GM21619 (cell line): ENCODE data around the gene ATM.

ENCODE experiments used
- ATAC-seq: cut with Tn5 transposase; IDR thresholded peaks from one replicate; pipeline ENCODE4 v1.9.1; 2021; ENCODE audit not compliant: unreplicated experiment

ATM gene, protein sequence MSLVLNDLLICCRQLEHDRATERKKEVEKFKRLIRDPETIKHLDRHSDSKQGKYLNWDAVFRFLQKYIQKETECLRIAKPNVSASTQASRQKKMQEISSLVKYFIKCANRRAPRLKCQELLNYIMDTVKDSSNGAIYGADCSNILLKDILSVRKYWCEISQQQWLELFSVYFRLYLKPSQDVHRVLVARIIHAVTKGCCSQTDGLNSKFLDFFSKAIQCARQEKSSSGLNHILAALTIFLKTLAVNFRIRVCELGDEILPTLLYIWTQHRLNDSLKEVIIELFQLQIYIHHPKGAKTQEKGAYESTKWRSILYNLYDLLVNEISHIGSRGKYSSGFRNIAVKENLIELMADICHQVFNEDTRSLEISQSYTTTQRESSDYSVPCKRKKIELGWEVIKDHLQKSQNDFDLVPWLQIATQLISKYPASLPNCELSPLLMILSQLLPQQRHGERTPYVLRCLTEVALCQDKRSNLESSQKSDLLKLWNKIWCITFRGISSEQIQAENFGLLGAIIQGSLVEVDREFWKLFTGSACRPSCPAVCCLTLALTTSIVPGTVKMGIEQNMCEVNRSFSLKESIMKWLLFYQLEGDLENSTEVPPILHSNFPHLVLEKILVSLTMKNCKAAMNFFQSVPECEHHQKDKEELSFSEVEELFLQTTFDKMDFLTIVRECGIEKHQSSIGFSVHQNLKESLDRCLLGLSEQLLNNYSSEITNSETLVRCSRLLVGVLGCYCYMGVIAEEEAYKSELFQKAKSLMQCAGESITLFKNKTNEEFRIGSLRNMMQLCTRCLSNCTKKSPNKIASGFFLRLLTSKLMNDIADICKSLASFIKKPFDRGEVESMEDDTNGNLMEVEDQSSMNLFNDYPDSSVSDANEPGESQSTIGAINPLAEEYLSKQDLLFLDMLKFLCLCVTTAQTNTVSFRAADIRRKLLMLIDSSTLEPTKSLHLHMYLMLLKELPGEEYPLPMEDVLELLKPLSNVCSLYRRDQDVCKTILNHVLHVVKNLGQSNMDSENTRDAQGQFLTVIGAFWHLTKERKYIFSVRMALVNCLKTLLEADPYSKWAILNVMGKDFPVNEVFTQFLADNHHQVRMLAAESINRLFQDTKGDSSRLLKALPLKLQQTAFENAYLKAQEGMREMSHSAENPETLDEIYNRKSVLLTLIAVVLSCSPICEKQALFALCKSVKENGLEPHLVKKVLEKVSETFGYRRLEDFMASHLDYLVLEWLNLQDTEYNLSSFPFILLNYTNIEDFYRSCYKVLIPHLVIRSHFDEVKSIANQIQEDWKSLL (N-terminal part only)

DNA sequence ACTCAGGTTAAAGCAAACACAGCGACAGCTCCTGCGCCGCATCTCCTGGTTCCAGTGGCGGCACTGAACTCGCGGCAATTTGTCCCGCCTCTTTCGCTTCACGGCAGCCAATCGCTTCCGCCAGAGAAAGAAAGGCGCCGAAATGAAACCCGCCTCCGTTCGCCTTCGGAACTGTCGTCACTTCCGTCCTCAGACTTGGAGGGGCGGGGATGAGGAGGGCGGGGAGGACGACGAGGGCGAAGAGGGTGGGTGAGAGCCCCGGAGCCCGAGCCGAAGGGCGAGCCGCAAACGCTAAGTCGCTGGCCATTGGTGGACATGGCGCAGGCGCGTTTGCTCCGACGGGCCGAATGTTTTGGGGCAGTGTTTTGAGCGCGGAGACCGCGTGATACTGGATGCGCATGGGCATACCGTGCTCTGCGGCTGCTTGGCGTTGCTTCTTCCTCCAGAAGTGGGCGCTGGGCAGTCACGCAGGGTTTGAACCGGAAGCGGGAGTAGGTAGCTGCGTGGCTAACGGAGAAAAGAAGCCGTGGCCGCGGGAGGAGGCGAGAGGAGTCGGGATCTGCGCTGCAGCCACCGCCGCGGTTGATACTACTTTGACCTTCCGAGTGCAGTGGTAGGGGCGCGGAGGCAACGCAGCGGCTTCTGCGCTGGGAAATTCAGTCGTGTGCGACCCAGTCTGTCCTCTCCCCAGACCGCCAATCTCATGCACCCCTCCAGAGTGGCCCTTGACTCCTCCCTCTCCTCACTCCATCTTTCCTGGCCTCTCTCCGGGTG is at the start of gene ATM, which contains the start of gene NPAT:
Gene ATM (plus strand): TSS at position 494 of the 774 bp plus-strand sequence. CDS start 4,558 bp downstream, outside the sequence.
Gene NPAT (minus strand): TSS at position 65 of the 774 bp plus-strand sequence. CDS start 102 bp downstream, outside the sequence.
- ATAC-seq, result peak; percentile 75

DNA sequence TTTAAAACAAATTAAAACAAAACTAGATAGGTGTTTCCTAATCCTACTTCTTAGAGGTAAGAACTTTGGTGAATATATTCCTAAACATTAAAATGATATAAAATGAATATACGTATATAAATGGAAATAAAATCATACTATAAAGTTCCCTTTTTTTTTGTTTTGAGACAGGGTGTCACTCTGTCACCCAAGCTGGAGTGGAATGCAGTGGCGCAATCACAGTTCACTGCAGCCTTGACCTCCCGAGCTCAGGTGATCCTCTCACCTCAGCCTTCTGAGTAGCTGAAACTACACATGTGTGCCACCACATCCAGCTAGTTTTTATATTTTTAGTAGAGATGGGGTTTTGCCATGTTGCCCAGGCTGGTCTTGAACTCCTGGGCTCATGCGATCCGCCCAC is 45.3 kb upstream of the ATM start:
- no peak for ATAC-seq

DNA sequence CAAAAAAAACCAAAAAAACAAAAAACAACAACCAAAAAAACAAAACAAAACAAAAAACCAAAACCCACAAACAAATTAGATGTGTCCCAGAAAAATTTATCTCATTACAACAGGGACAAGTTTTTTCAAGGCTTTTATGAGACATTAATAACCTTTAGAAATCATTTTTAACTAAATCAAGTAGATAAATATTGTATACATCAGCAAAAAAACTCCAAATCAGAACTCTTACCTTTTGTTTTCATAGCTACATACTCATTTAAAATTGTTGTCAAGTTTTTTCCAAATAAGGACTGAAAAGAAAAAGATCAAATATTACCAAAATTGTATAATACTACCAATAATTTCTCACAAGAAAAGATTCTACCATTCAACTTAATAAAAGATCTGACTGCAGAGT is 29.1 kb upstream of the ATM start:
- ATAC-seq, result no peak

DNA sequence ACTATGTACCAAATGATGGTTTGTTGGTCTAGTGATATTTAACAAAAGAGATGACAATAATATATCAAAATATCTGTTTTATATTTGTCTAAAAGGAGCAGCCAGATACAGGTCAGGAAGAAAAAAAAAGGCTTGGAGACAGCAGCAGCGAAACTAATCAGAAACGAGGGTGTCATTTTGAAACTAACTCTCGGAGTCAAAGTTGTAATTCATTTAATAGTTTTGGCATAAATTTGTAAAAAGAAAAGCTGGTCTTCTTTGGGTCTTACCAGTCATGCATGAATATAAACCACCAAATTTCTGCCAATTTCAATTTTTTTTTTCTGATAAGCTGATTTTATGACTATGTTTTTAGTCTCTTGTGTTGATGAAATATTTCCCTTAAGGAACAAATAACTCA is 26.0 kb upstream of the ATM start:
- peak; percentile 27 for ATAC-seq

DNA sequence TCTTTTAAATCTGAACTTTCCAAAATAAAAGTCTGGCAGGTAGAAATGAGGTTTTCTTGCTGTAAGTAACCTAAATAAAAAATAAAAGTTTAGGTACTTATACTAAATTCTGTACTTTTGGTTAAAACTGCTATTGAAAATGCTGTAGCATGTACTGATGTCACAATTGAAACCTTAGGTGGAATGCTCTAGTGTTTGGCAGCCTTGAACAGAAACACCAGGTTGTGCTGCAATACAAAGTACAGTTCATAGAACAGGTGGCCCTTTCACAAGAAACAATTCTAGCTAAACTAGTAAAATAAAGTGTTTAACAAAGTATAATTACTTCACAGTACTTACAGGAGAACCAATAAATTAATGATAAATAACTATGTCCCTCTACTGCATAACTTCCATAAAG is 25.5 kb upstream of the ATM start:
- ATAC-seq, result no peak

DNA sequence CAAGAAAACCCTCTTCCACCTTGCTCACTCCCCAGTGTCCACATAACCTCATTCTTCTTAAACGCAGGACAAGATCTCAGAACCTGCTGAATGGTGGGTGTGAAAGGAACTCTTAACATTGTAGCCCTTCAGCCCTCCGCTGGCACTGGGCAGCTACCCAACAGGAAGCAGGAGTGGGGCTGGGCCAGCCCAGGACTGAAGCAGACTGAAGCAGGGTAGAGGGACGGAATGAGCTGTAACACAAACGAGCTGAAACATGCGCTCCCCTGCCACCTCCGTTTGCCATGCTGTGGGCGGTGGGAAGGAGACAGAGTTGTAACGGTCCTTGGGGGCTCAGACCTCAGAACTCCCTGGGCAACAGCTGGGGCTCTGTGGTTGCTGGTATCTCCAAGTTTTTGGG is 24.0 kb upstream of the ATM start:
- ATAC-seq, result no peak

DNA sequence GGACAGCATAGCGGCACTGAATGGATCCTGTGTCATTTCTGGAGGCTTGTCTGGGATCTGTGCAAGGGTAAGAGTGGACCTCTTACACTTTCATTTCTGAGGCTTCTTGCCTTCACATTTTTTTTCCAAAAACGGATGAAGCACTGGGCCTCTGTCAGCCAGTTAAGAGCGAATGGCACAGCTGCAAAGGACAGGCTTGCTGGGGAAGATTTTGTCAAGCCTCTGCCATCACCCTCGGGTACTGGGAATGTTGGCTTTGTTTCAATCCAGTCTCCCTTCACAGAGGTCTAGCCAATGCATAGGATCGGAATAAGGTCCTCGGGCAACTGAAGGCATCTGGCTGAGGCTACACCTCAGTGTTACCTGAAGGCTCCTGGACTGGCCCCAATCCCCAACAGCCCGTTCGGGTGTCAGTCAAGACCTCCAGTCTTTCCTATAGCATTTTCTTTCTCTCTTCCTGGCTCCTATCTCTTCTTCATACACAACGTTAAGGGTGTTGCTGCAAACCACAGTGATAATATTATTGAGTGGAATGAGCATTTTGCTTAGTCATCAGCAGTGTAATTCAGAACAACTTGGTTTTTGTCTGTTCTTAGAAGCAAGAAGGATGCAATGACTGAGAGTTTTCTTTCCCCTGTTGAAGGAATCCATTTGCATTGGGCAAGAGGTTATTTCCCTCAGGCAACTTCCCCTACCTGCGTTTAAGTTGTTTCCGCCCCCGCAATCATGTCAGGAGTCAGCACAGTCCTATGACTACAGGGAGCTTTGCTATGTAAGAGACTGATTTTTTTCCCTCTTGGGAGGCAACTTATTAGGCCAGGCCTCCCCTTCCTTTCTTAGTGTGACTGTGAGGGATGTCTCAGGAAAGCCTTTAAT is 23.2 kb upstream of the ATM start:
- ATAC-seq, result peak; percentile 78

DNA sequence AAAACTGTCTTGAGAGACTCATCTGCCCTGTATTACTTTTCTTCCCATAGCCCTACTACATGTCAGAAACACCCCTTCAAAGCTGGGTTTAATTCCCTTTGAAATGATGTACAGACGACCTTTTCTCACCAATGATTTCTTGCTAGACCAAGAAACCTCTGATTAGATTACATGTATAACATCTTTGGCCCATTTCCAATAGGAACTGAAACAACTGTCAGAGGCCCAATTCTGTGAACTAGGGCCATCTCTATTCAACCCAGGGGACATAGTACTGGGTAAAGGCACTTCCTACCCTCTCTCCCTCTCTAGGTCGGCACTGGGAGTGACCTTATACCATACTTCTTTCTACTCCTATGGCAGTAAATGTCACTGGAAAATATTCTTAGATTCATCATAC is 19.8 kb upstream of the ATM start:
- no peak for ATAC-seq

DNA sequence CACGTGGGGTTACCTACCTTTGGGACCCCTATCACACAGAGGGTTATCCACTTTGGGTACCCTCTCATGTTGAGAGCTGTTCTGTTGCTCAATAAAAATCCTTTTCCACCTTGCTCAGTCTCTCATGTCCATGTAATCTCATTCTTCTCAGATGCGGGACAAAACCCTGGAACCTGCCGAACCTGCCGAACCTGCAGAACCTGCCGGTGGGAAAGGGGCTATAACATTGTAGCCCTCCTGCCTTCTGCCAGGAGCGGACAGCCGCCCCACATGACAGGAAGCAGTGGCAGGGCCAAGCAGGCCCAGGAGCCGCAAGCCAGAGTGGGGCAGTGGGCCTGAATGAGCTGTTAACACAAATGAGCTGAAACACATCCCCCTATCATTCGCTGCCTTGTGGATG is 18.5 kb upstream of the ATM start:
- ATAC-seq, result no peak

DNA sequence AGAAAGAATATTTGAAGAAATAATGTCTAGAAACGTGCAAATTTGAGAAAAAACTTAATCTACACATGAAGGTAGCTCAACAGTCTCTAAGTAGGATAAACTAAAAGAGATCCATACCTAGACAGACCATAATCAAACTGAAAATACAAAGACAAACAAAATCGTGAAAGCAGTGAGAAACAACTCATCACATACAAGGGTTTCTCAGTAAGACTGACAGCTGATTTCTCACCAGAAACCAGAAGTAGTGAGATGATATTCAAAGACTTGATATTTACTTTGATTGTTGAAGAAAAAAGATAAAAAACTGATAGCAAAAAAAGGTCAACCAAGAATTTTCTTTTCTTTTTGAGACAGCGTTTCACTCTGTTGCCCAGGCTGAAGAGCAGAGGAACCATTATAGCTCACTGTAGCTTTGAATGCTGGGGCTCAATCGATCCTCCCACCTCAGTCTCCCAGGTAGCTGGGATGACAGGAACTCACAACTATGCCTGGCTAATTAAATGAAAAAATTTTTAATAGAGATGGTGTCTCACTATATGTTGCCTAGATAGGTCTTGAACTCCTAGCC is 17.9 kb upstream of the ATM start:
- no peak for ATAC-seq

DNA sequence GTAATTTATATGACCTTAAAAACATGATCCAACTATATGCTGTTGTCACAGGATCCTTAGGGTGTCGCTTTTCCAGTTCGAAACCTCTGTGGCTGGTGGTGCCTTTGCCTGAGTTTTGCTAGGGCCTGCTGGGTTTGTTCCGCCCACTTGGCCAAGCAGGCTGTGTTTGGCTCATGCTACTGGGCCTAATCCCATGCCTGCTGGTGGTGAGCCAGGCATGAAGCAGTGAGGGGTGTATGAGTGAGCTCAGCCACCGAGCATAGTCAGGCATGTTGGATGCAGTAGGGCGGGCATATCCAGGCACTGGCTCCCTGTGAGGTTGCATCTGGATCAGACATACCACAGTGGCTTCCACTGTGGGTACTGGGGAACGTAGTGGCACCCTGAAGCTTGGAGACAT is 16.7 kb upstream of the ATM start:
- no peak for ATAC-seq

DNA sequence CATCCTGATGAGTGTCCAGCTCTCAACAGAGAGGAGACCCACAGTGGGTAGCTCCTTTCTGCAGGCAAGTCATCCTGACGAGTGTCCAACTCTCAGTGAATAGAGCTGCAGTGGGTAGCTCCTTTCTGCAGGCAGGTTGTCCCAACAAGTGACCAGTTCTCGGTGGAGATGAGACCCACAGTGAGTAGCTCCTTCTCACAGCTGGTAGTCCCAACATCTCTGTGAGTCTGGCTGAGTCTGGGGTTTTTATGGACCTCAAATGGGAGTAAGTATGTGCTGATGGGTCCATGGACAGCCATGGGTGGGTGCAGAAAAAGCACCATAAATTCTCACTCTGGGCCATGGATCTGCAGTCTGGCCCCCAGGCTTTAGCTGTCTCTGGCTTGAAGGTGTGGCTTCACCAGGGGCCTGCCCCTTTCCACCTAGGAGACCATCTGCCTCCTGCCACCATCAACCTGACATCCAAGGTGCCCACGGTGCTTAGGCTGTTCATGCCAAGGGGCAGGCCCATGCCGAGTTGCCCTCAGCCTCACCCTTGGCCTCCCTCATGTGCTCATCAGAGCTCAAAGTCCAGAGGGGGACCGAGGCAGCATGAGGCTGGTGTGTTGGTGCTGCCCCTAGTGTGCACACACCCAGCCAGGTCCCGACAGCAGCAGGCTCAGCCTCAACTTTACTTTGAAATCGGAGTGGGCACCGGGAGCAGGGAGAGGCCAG is 15.7 kb upstream of the ATM start:
- ATAC-seq, result no peak

DNA sequence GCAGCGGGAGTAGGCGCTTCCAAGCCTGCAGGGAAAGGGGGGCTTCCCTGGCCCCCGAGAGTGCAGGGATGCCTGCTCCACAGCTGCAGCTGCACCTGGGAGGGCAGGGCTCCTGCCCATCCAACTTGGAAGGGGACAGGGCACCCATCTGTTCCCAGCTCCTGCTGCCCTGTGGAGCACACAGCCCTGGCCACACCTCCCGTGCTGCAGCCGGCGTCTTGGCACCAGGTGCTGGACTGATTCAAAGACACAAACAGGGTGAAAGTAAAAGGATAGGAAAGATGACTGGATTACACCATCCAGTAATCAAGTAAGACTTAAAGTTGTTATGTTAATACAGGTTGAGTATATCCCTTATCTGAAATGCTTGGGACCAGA is 15.2 kb upstream of the ATM start:
- no peak for ATAC-seq

DNA sequence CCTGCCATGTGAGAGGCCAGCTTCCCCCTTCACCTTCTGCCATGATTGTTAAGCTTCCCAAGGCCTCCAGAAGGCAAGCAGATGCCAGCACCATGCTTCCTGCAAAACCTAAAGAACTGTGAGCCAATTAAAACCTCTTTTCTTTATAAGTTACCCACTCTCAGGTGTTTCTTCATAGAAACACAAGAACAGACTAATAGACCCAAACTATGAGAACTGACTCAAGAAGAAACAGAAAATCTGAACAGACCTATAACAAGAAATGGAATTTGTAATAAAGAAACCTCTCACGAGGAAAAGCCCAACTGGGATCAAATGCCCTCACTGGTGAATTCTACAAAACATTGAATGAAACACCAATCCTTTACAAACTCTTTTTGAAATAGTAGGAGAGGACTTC is 12.4 kb upstream of the ATM start:
- no peak for ATAC-seq

DNA sequence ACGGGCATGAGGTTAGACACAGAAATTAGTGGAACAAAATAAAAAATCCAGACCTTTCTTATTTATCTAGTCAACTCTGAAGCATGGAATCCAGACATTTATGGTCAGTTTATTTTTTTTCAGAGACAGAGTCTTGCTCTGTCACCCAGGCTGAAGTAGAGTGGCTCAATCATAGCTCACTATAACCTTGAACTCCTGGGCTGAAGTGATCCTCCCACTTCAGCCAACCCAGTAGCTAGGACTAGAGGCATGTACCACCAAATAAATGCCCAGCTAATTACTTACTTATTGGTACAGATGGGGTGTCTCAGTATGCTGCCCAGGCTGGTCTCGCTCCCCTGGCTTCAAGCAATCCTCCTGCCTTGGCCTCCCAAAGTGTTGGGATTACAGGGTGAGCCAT is 9.1 kb upstream of the ATM start:
- no peak for ATAC-seq

DNA sequence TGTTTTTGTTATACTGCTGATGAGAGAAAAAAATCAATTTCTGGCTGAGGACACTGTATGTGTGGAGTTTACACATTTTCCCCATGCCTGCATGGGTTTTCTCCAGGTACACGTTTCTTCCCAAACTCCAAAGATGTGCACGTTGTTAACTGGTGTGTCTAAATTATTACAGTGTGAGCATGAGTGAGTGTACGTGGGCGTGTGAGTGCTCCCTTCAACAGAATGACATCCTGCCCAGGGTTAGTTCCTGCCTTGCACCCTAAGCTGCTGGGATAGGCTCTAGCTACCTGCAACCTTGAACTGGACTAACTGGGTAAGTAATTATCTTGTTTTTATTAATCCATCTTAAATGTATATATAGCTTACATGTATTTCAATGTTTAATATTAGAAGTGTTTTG is 5.9 kb upstream of the ATM start:
- ATAC-seq, result no peak

DNA sequence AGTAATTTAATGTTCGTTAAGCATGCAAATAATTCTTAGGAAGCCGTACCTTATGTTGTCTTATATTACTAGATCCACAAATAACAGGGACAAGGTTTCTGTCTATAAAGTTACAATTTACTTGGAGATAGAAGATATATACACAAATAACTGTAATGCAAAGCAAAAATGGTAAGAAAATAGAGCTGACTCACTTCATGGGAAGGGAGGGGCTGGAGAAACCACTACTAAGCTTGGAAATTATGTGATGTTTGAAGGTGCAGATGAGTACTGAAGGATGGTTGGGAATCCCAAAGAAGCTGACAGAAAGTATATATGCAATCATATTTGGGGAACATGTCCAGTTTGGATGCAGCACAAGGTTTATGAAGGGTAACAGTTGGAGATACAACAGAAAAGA is 4.4 kb upstream of the ATM start:
- no peak for ATAC-seq

DNA sequence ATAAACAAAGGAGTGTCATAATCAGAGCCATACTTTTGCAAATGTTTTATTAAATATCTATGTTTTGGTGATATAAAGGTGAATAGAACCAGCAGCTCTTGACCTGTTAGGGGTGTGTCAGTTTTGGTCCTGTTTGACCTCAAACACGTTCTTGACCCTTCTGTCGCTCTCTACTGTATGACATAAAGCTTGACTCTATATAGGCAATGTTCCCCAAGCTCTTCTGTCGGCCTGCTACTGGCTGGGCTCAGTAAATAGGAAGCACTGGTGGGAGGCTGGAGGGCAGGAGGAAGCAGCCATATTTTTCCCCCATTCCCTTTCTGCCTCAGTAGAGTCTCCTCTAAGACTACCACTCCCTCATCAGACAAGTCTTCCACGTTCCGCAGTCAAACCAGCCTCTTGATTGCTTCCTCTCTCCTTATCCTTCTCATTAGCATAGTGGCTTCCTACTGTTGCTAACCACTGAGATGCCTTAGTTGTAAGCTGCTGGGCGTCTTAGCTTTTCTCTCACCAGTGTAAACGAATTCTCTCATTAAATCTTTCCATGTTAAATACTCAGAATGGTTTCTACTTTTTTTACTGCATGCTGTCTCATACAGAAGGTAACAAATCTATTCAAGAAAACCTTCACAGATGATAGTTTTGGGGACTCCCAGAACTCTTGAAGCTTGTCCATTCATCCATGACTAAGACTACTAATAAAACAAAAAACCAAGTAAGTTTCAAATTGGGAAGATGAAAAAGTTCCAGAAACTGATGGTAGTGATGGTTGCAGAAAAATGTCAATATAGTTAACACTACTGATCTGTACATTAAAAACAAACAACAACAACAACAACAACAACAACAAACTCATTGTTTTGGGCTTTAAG is 3.7 kb upstream of the ATM start:
- ATAC-seq, result no peak
